CD14-positive monocyte (primary cell): ENCODE data around the gene LSM11. TPM values are rescaled to one million over a fixed set of nuclear protein-coding genes. Genes with fewer than 3 reads are reported as not detected.
"Not testable (repeated sequence)": the region's sequence is repeated elsewhere in the genome, so short reads cannot be mapped to it uniquely, and the experiment has no call there.

Experiments
- DNase-seq, 3 donors: peaks; one replicate each; pipeline ENCODE4 v3.0.0-alpha.2; 2011 to 2022
- H2AFZ ChIP-seq: 2 replicates; pipeline ENCODE4 v1.6.0; 2012; ENCODE audit warnings: mild to moderate bottlenecking, low read depth, low read length, inconsistent platforms; ENCODE audit not compliant: insufficient read depth, poor library complexity, severe bottlenecking
- H3K27ac ChIP-seq, 2 donors: 1 replicate in 1 of 2; 2 replicates in 1 of 2; pipeline ENCODE4 v1.5.1; 2012 to 2013; ENCODE audit warnings: low read length in 2 of 2, control low read depth in 1 of 2, inconsistent platforms in 1 of 2, low read depth in 1 of 2, mild to moderate bottlenecking in 1 of 2
- H3K27me3 ChIP-seq, 2 donors: one replicate each; pipeline versions ENCODE4 v1.6.0 to v1.6.1; 2011 to 2013; ENCODE audit warnings: low read length in 2 of 2; ENCODE audit not compliant: control insufficient read depth in 2 of 2, insufficient read depth in 2 of 2
- H3K36me3 ChIP-seq, 2 donors: replicated peaks in 1 of 2; 1 replicate in 1 of 2; 2 replicates in 1 of 2; pipeline versions ENCODE4 v1.5.1 to v1.6.1; 2012 to 2013; ENCODE audit warnings: low read length in 2 of 2, control low read depth in 1 of 2, inconsistent platforms in 1 of 2, mild to moderate bottlenecking in 1 of 2; ENCODE audit not compliant: insufficient read depth in 2 of 2, control insufficient read depth in 1 of 2
- H3K4me1 ChIP-seq, 2 donors: 1 replicate in 1 of 2; 2 replicates in 1 of 2; pipeline versions ENCODE4 v1.5.1 to v1.6.1; 2012 to 2013; ENCODE audit warnings: low read length in 2 of 2, control low read depth in 1 of 2, inconsistent platforms in 1 of 2, mild to moderate bottlenecking in 1 of 2, moderate library complexity in 1 of 2; ENCODE audit not compliant: insufficient read depth in 2 of 2, control insufficient read depth in 1 of 2
- H3K4me2 ChIP-seq: replicated peaks from 2 replicates; pipeline ENCODE3; 2012; ENCODE audit warnings: low read length, moderate library complexity, mild to moderate bottlenecking; ENCODE audit not compliant: poor library complexity, severe bottlenecking; ENCODE audit errors: extremely low read depth
- H3K4me3 ChIP-seq, 3 experiments: fragments of 200-600 bp in 1 of 3; sonication (generic) in 1 of 3; replicated peaks in 1 of 3; 1 replicate in 2 of 3; 2 replicates in 1 of 3; pipeline ENCODE4 v1.5.1; 2011 to 2013; ENCODE audit warnings: low read length in 3 of 3, mild to moderate bottlenecking in 3 of 3, control low read depth in 2 of 3, low read depth in 2 of 3, inconsistent platforms in 1 of 3, moderate library complexity in 1 of 3
- H3K79me2 ChIP-seq: 2 replicates; pipeline ENCODE4 v1.6.0; 2012; ENCODE audit warnings: mild to moderate bottlenecking, control low read depth, inconsistent platforms, low read length, moderate library complexity; ENCODE audit not compliant: insufficient read depth
- H3K9ac ChIP-seq: 2 replicates; pipeline ENCODE4 v1.6.0; 2017; ENCODE audit warnings: low read length, mild to moderate bottlenecking; ENCODE audit not compliant: insufficient read depth, poor library complexity, severe bottlenecking
- H3K9me3 ChIP-seq, 2 donors: replicated peaks in 1 of 2; 1 replicate in 1 of 2; 2 replicates in 1 of 2; pipeline versions ENCODE4 v1.5.1 to v1.6.1; 2012 to 2013; ENCODE audit warnings: low read length in 2 of 2, control low read depth in 1 of 2; ENCODE audit not compliant: control insufficient read depth in 1 of 2, insufficient read depth in 1 of 2
- H4K20me1 ChIP-seq: 2 replicates; pipeline ENCODE4 v1.6.0; 2012; ENCODE audit warnings: mild to moderate bottlenecking, low read length, control low read depth, moderate library complexity; ENCODE audit not compliant: insufficient read depth
- H3K27ac Mint-ChIP-seq, 7 donors: one replicate each; pipeline ENCODE4 v1.8.0; 2020; ENCODE audit warnings: mild to moderate bottlenecking in 7 of 7, mixed read lengths in 7 of 7, moderate library complexity in 6 of 7, inconsistent platforms in 2 of 7
- H3K27me3 Mint-ChIP-seq, 3 donors: one replicate each; pipeline ENCODE4 v1.8.0; 2021 to 2022; ENCODE audit warnings: low read depth in 3 of 3, mild to moderate bottlenecking in 3 of 3, mixed read lengths in 3 of 3, moderate library complexity in 3 of 3, inconsistent platforms in 1 of 3
- H3K36me3 Mint-ChIP-seq, 2 donors: one replicate each; pipeline ENCODE4 v1.8.0; 2020; ENCODE audit warnings: mixed read lengths in 2 of 2, inconsistent platforms in 1 of 2, mild to moderate bottlenecking in 1 of 2
- H3K4me1 Mint-ChIP-seq: one replicate; pipeline ENCODE4 v1.8.0; 2020; ENCODE audit warnings: mild to moderate bottlenecking, mixed read lengths
- H3K4me3 Mint-ChIP-seq, 2 donors: one replicate each; pipeline ENCODE4 v1.8.0; 2020; ENCODE audit warnings: mild to moderate bottlenecking in 2 of 2, mixed read lengths in 2 of 2, moderate library complexity in 1 of 2
- H3K9me3 Mint-ChIP-seq, 7 donors: one replicate each; pipeline ENCODE4 v1.8.0; 2020 to 2022; ENCODE audit warnings: mixed read lengths in 7 of 7, mild to moderate bottlenecking in 6 of 7, moderate library complexity in 6 of 7, inconsistent platforms in 2 of 7
- CTCF ChIP-seq: fragments of 200-600 bp; IDR thresholded peaks from one replicate; pipeline ENCODE4 v1.8.0; 2022; ENCODE audit warnings: antibody characterized with exemption, mild to moderate bottlenecking
- WGBS: methylation state at CpG from one replicate; pipeline ENCODE4 v1.1.5; 2013; ENCODE audit warnings: missing lambda C conversion rate; ENCODE audit not compliant: insufficient coverage; 5-methylcytosine and 5-hydroxymethylcytosine counted together
- intact Hi-C, 2 donors: fragments of 100-400 bp; cut with micrococcal nuclease; formaldehyde crosslinking; loops; one replicate each; pipeline versions ENCODE4 v1.15.0 to v1.15.1; 2023
- polyA plus RNA-seq, 3 donors: library from polyadenylated mRNA; depleted of rRNA in 1 of 3; unstranded in 2 of 3; stranded (reverse) in 1 of 3; fragments of 300-500 nt in 2 of 3; fragments of >200 nt in 1 of 3; fragmentation: Illumina TruSeq in 2 of 3; gene quantifications; 1 replicate in 2 of 3; 2 replicates in 1 of 3; pipeline ENCODE4 v1.2.3, GENCODE V29; 2012 to 2021

LSM11 gene
- polyA plus RNA-seq, 3 donors = 0.28 to 1.3 (median 0.41) TPM

GRCh38 chr5:157721159-157721558 lies 22.4 kb upstream of the LSM11 start:
- no peaks in the 10 kb centered on the region for H3K27me3 ChIP-seq
- Mint-ChIP-seq H3K4me1 (peaks cover 9% of the 10 kb centered on the region), H3K9me3 (peaks cover 0 to 6% (median 2%) of the 10 kb centered on the region in 7 donors), H3K36me3 (no peaks in the 10 kb centered on the region), H3K27ac (peak overlapping the region in 1 of 7 donors; percentile 34), H3K27me3 (peaks cover 0 to 2% (median 0%) of the 10 kb centered on the region in 3 donors), H3K4me3 (no peak overlapping the region)
- no peaks in the 10 kb centered on the region for H3K4me1 ChIP-seq
- H3K27ac ChIP-seq = no peak overlapping the region
- H3K79me2 ChIP-seq = no peaks in the 10 kb centered on the region
- H3K9ac ChIP-seq = no peak overlapping the region
- H3K9me3 ChIP-seq = no peaks in the 10 kb centered on the region
- WGBS = 100% methylated on average over 3 of the region's 6 CpGs
- H3K4me3 ChIP-seq = no peak overlapping the region
- no peak for DNase-seq
- intact Hi-C loops = no loop called here
- no peak overlapping the region for H3K4me2 ChIP-seq
- no peaks in the 10 kb centered on the region for H4K20me1 ChIP-seq
- H2AFZ ChIP-seq = no peak overlapping the region
- no peaks in the 10 kb centered on the region for H3K36me3 ChIP-seq
- TF ChIP-seq CTCF = no peak

GRCh38 chr5:157722895-157723294 lies 20.6 kb upstream of the LSM11 start:
- H3K4me1 Mint-ChIP-seq, H3K9me3 Mint-ChIP-seq, H3K27me3 Mint-ChIP-seq, H2AFZ ChIP-seq, H3K4me2 ChIP-seq, H3K9ac ChIP-seq, H4K20me1 ChIP-seq, H3K9me3 ChIP-seq, intact Hi-C loops, H3K4me1 ChIP-seq, H3K4me3 ChIP-seq, H3K79me2 ChIP-seq, H3K27me3 ChIP-seq, H3K36me3 ChIP-seq, H3K36me3 Mint-ChIP-seq, DNase-seq, H3K27ac ChIP-seq, H3K4me3 Mint-ChIP-seq: not testable (repeated sequence)
- peak overlapping the region in 1 of 7 donors; percentile 36 for H3K27ac Mint-ChIP-seq
- no CpG with 5 or more reads among the region's 2 CpGs for WGBS

GRCh38 chr5:157726607-157727006 lies 16.9 kb upstream of the LSM11 start:
- H3K4me3 Mint-ChIP-seq, H3K4me1 Mint-ChIP-seq, H4K20me1 ChIP-seq, H3K27ac Mint-ChIP-seq, H3K9me3 Mint-ChIP-seq, H2AFZ ChIP-seq, H3K4me3 ChIP-seq, H3K9ac ChIP-seq, H3K27me3 ChIP-seq, H3K27ac ChIP-seq, H3K27me3 Mint-ChIP-seq, H3K4me2 ChIP-seq, H3K9me3 ChIP-seq, DNase-seq, intact Hi-C loops, H3K36me3 ChIP-seq, H3K4me1 ChIP-seq, H3K79me2 ChIP-seq, H3K36me3 Mint-ChIP-seq: not testable (repeated sequence)
- no CpG with 5 or more reads among the region's 2 CpGs for WGBS

- H3K9me3 ChIP-seq, H3K27me3 Mint-ChIP-seq, H3K9me3 Mint-ChIP-seq, H3K4me3 Mint-ChIP-seq, intact Hi-C loops, H3K4me2 ChIP-seq, H3K36me3 ChIP-seq, H3K36me3 Mint-ChIP-seq, H3K79me2 ChIP-seq, DNase-seq, H3K27ac ChIP-seq, H3K27ac Mint-ChIP-seq, H3K4me3 ChIP-seq, H3K4me1 ChIP-seq, H3K9ac ChIP-seq, H2AFZ ChIP-seq, H4K20me1 ChIP-seq, H3K27me3 ChIP-seq: not testable (repeated sequence)
- no CpG with 5 or more reads among the region's 1 CpG for WGBS
- peaks cover 13% of the 10 kb centered on the region for H3K4me1 Mint-ChIP-seq
These were observed 15.7 kb upstream of the LSM11 start for GRCh38 chr5:157727858-157728257.
